Endothelial cell of umbilical vein (primary cell): Measurements from ENCODE around the gene ETV3L. TPM values are rescaled to one million over a fixed set of nuclear protein-coding genes. Genes with fewer than 3 reads are reported as not detected.

Experiments used
- BruUV-seq: library from RNA; stranded (reverse); fragments of 400-500 nt; replicated peaks from 2 replicates; lab custom pipeline; 2021; lab: Mats Ljungman, UMichigan
- CTCF ChIA-PET: fragments of 300-600, 350-600 bp; sonication (Branson Sonifier 250); formaldehyde crosslinking; loops from one replicate; lab custom pipeline; 2021; ENCODE audit warnings: antibody characterized with exemption, inconsistent platforms; lab: Charles Lee
- POLR2A ChIA-PET: fragments of 300-600, 350-600 bp; sonication (Branson Sonifier 250); formaldehyde crosslinking; loops from one replicate; lab custom pipeline; 2021; ENCODE audit warnings: antibody characterized with exemption, inconsistent platforms; lab: Charles Lee
- DNase-seq: peaks from one replicate; pipeline ENCODE4 v3.0.0-alpha.2; 2011; ENCODE audit warnings: low read depth, low spot score
- FAIRE-seq: peaks from 2 replicates; lab custom pipeline; 2011; peaks lifted over from hg19 to GRCh38; lab: Jason Lieb, UNC
- H2AFZ ChIP-seq: 2 replicates; pipeline ENCODE4 v1.6.0; 2012; ENCODE audit warnings: low read depth, low read length, control low read depth, inconsistent platforms
- H3K27ac ChIP-seq: 2 replicates; pipeline ENCODE4 v1.5.1; 2011; ENCODE audit warnings: low read depth, mild to moderate bottlenecking, control low read depth, low read length, moderate library complexity; ENCODE audit not compliant: insufficient read depth
- H3K27me3 ChIP-seq, 2 experiments: 2 replicates each; pipeline versions ENCODE4 v1.6.0 to v1.6.1; 2011; ENCODE audit warnings: low read length in 2 of 2, mixed read lengths in 1 of 2; ENCODE audit not compliant: control insufficient read depth in 2 of 2, insufficient read depth in 2 of 2
- H3K36me3 ChIP-seq, 2 experiments: 2 replicates in 1 of 2; 3 replicates in 1 of 2; pipeline ENCODE4 v1.5.1; 2011; ENCODE audit warnings: low read length in 2 of 2, mild to moderate bottlenecking in 1 of 2, moderate library complexity in 1 of 2; ENCODE audit not compliant: control insufficient read depth in 2 of 2, insufficient read depth in 2 of 2; ENCODE audit errors: extremely low read depth in 1 of 2
- H3K4me1 ChIP-seq: 3 replicates; pipeline ENCODE4 v1.5.1; 2011; ENCODE audit warnings: mild to moderate bottlenecking, low read length; ENCODE audit not compliant: control insufficient read depth, insufficient read depth; ENCODE audit errors: extremely low read depth
- H3K4me2 ChIP-seq: 2 replicates; pipeline ENCODE4 v1.6.1; 2011; ENCODE audit warnings: low read length, control low read depth, mixed read lengths; ENCODE audit not compliant: insufficient read depth
- H3K4me3 ChIP-seq, 3 experiments: fragments of 200-600 bp in 1 of 3; sonication (generic), shearing (Covaris generic) in 1 of 3; replicated peaks in 1 of 3; 2 replicates each; pipeline ENCODE4 v1.5.1; 2011 to 2016; ENCODE audit warnings: control low read depth in 3 of 3, low read length in 3 of 3, mild to moderate bottlenecking in 2 of 3, inconsistent platforms in 1 of 3, low read depth in 1 of 3, moderate library complexity in 1 of 3; ENCODE audit not compliant: insufficient read depth in 1 of 3
- H3K79me2 ChIP-seq: 2 replicates; pipeline ENCODE4 v1.6.0; 2012; ENCODE audit warnings: low read length, inconsistent platforms; ENCODE audit not compliant: control insufficient read depth, insufficient read depth
- H3K9ac ChIP-seq: replicated peaks from 2 replicates; pipeline ENCODE3; 2011; ENCODE audit warnings: low read length, control low read depth; ENCODE audit not compliant: insufficient read depth; ENCODE audit errors: extremely low read depth
- H3K9me1 ChIP-seq: replicated peaks from 3 replicates; pipeline ENCODE4 v1.6.0; 2011; ENCODE audit warnings: mild to moderate bottlenecking, low read length; ENCODE audit not compliant: control insufficient read depth, insufficient read depth; ENCODE audit errors: extremely low read depth
- H3K9me3 ChIP-seq: replicated peaks from 2 replicates; pipeline ENCODE4 v1.5.1; 2012; ENCODE audit warnings: low read length, inconsistent platforms; ENCODE audit not compliant: control insufficient read depth, insufficient read depth
- H4K20me1 ChIP-seq: replicated peaks from 2 replicates; pipeline ENCODE3; 2011; ENCODE audit warnings: mild to moderate bottlenecking, low read length; ENCODE audit not compliant: control insufficient read depth, insufficient read depth; ENCODE audit errors: extremely low read depth
- CTCF ChIP-seq, 2 donors: IDR thresholded peaks; 1 replicate in 1 of 2; 2 replicates in 1 of 2; pipeline ENCODE4 v1.5.1; 2011; ENCODE audit warnings: low read length in 2 of 2, mild to moderate bottlenecking in 2 of 2, moderate library complexity in 2 of 2, control low read depth in 1 of 2, inconsistent platforms in 1 of 2, low read depth in 1 of 2; ENCODE audit not compliant: insufficient read depth in 1 of 2; ENCODE audit errors: extremely low read depth in 1 of 2
- EZH2 ChIP-seq: IDR thresholded peaks from 2 replicates; pipeline ENCODE4 v1.6.1; 2012; ENCODE audit warnings: borderline replicate concordance, low read depth, mild to moderate bottlenecking, moderate library complexity, low read length, inconsistent platforms; ENCODE audit not compliant: severe bottlenecking
- FOS ChIP-seq: IDR thresholded peaks from 2 replicates; pipeline ENCODE4 v1.6.1; 2011; ENCODE audit warnings: mild to moderate bottlenecking, low read length, moderate library complexity, borderline replicate concordance; ENCODE audit not compliant: insufficient read depth
- GATA2 ChIP-seq: IDR thresholded peaks from 2 replicates; pipeline ENCODE4 v1.7.0; 2011; ENCODE audit warnings: low read depth, mild to moderate bottlenecking, moderate library complexity, mixed read lengths, low read length; ENCODE audit not compliant: insufficient read length, insufficient read depth
- JUN ChIP-seq: IDR thresholded peaks from 2 replicates; pipeline ENCODE4 v1.6.1; 2011; ENCODE audit warnings: borderline replicate concordance, low read depth; ENCODE audit not compliant: insufficient read length, insufficient read depth
- MAX ChIP-seq: IDR thresholded peaks from 2 replicates; pipeline ENCODE4 v1.6.1; 2011; ENCODE audit not compliant: insufficient read depth, insufficient read length
- MYC ChIP-seq: IDR thresholded peaks from one replicate; pipeline ENCODE4 v1.6.1; 2011; ENCODE audit warnings: mild to moderate bottlenecking, low read depth, low read length
- POLR2A ChIP-seq: IDR thresholded peaks from 2 replicates; pipeline ENCODE4 v1.6.1; 2012; ENCODE audit warnings: low read depth, mild to moderate bottlenecking, control low read depth, low read length
- POLR2AphosphoS5 ChIP-seq: IDR thresholded peaks from 2 replicates; pipeline ENCODE4 v1.6.1; 2012; ENCODE audit warnings: low read depth, mild to moderate bottlenecking, control low read depth, low read length, moderate library complexity; ENCODE audit not compliant: insufficient read depth
- dilution Hi-C: fragments of 300-500 bp; cut with MboI; formaldehyde crosslinking; loops from one replicate; pipeline ENCODE4 v1.15.0; 2019; ENCODE audit warnings: low sequenced_read_pairs; ENCODE audit not compliant: extremely low pct_ligation_motif_present
- intact Hi-C: fragments of 100-400 bp; cut with micrococcal nuclease; formaldehyde crosslinking; loops from one replicate; pipeline ENCODE4 v1.10.0; 2022
- polyA plus RNA-seq, 4 experiments: library from polyadenylated mRNA; depleted of rRNA in 3 of 4; stranded (reverse) in 3 of 4; unstranded in 1 of 4; fragments of >200 nt; gene quantifications; 2 replicates each; pipeline versions ENCODE4 v1.2.1 to v1.2.3, GENCODE V29; 2011 to 2012; ENCODE audit warnings: missing spikeins in 1 of 4
- total RNA-seq: library from RNA; stranded (reverse); gene quantifications from 2 replicates; pipeline ENCODE4 v1.2.3, GENCODE V29; 2021

Gene ETV3L
- total and polyA plus RNA-seq, 2 donors (not counting 3 experiments of a cell fraction or from before 2014, with no cell fraction given): not detected

GRCh38 chr1:157132616-157133167, 33.1 kb upstream of the ETV3L start:
- Histone ChIP-seq H3K4me2 (no peak overlapping the region), H3K9ac (no peak overlapping the region), H3K36me3 (peaks cover 33 to 35% of the 10 kb centered on the region in 2 experiments), H3K9me3 (no peaks in the 10 kb centered on the region), H3K27ac (no peak overlapping the region), H3K4me1 (peaks cover 13% of the 10 kb centered on the region), H2AFZ (no peak overlapping the region), H3K9me1 (no peaks in the 10 kb centered on the region), H3K79me2 (peaks cover 29% of the 10 kb centered on the region), H3K27me3 (no peaks in the 10 kb centered on the region), H3K4me3 (no peak overlapping the region), H4K20me1 (peaks cover 6% of the 10 kb centered on the region)
- intact Hi-C loops: no loop called here
- ChIA-PET POLR2A (no interaction called here), CTCF (interaction anchor here (1.7 to 7.3 kb wide), 3 partner anchors 24 to 42 kb away, joined by 6 to 96 read pairs (median 17); no protein-coding TSS in a partner anchor)
- TF ChIP-seq POLR2A (no peak), JUN (no peak), EZH2 (no peak), CTCF (IDR thresholded peaks at IDR 0.05; ENCODE audit: extremely low read depth in 1 of 2, insufficient read depth in 1 of 2, low read depth in 1 of 2, low read length in 2 of 2) (no peak), GATA2 (no peak), FOS (no peak), POLR2AphosphoS5 (no peak), MAX (no peak), MYC (no peak)
- DNase-seq: no peak
- no peak for FAIRE-seq
- dilution Hi-C loops: no loop called here
- no TSS peak for BruUV-seq
